ENCODE results near the gene MYO5B.
"Not testable (repeated sequence)": the region's sequence is repeated elsewhere in the genome, so short reads cannot be mapped to it uniquely, and the experiment has no call there.

The MYO5B gene

DNA sequence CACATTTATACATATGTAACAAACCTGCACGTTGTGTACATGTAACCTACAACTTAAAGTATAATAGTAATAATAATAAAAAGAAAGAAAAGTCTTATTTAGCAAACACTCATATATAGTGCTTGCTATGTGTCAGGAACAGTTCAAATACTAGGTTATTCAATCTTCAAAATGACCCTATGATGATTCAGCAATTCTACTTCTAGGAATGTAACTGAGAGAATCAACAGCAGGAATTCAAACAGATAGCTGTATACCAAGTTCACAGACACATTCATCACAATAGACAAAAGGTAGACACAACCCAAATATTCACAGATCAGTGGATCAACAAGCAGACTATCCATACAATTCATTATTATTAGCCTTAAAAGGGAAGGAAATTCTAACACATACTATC, 69.5 kb downstream of the MYO5B start:
- ATAC-seq (replicated peaks) (no peak), DNase-seq (no peak)
- Mint-ChIP-seq H3K36me3 (no peaks in the 10 kb centered on the region), H3K27me3 (peaks cover 36 to 59% of the 10 kb centered on the region in 2 donors), H3K4me1 (peaks cover 3 to 6% of the 10 kb centered on the region in 2 donors), H3K27ac (no peak overlapping the region), H3K4me3 (no peak overlapping the region), H3K9me3 (no peaks in the 10 kb centered on the region)

DNA sequence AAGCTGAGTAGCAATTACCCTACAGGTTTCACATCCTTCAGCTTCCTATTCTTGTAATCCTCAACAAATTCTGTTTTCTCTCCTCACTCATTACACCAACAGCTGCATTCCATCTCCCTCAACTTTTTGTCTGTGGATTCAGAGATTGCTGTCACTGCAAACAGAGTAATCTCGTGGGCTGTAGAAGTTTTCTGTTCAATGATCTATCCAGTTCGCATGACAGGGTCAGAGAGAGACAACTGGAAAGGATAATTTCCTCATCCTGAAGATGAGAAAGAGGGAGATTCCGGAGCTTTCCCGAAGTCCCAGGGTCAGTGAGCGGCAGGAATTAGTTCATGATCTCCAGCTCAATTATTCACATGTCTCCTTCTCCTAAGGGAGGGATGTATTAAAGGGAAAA, 75.7 kb downstream of the MYO5B start:
- Mint-ChIP-seq H3K4me3 (no peak overlapping the region), H3K27me3 (peaks cover 19 to 36% of the 10 kb centered on the region in 2 donors), H3K36me3 (no peaks in the 10 kb centered on the region), H3K4me1 (no peaks in the 10 kb centered on the region), H3K27ac (no peak overlapping the region), H3K9me3 (no peaks in the 10 kb centered on the region)
- ATAC-seq (replicated peaks) (no peak), DNase-seq (no peak)

DNA sequence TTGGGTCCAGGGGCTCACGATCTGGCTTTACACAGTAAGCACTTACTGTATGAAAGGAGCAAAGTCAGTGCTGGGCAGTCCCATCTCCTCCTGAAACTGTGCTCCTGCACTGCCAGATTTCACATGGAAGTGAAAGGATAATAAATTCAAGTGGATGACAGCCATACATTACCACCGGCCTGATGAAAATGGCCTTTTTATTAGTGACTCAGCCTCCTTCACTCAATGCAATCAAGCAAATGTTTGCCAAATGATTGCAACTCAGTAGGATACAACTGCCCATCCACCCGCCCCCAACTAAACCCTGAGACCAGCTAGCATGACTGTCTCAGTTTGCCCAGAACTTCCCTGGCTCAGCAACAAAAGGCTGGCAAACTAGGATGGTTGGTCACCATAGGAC, 77.1 kb downstream of the MYO5B start:
- peaks cover 22 to 39% of the 10 kb centered on the region in 2 donors for H3K27me3 Mint-ChIP-seq
- ATAC-seq (replicated peaks) = no peak
- no peaks in the 10 kb centered on the region for H3K4me1 Mint-ChIP-seq
- no peak overlapping the region for H3K27ac Mint-ChIP-seq
- no peaks in the 10 kb centered on the region for H3K36me3 Mint-ChIP-seq
- no peak for DNase-seq
- no peaks in the 10 kb centered on the region for H3K9me3 Mint-ChIP-seq
- H3K4me3 Mint-ChIP-seq = no peak overlapping the region

DNA sequence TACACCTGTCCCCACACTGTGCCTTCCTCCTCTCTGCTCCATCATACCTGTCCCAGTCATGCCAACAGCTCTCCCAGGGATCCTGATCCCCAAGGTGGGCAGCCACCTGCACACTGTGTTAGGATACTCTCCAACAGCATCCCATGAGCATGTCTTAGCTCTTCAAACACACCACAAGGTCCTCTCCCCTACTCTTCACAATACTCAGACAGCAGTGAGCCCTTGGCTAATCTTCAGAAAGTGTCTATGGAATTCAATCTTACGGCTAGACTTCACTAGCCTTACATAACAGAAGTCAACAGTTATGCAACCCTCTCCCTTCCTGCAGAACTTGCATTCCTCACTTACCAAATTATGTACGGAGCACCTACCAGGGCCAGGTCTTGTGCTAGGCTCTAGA, 79.9 kb downstream of the MYO5B start:
- no peaks in the 10 kb centered on the region for H3K9me3 Mint-ChIP-seq
- no peak for ATAC-seq (replicated peaks)
- H3K36me3 Mint-ChIP-seq = no peaks in the 10 kb centered on the region
- DNase-seq = no peak
- H3K27me3 Mint-ChIP-seq = peaks cover 25 to 50% of the 10 kb centered on the region in 2 donors
- no peak overlapping the region for H3K27ac Mint-ChIP-seq
- no peaks in the 10 kb centered on the region for H3K4me1 Mint-ChIP-seq
- H3K4me3 Mint-ChIP-seq = no peak overlapping the region

DNA sequence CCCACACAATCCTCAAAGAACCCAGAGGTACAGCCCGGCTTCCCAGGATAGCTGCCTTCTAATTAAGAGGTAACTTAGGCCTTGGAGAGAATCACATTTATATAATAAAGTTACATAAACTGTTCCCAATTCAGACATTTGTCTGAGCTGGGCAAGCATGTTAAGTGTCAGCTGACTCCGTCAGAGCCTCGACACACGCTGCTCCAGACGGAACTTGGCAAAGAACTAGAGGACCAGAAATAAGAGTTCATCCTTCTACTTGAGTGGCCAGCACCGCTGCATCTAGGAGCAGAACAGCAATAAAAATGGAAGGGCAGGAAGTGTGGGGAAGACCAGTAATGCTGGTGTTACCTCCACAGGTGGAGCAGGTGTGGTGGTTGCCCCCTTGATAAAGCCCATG, 80.5 kb downstream of the MYO5B start:
- Mint-ChIP-seq H3K9me3 (no peaks in the 10 kb centered on the region), H3K27me3 (peaks cover 30 to 55% of the 10 kb centered on the region in 2 donors), H3K4me1 (no peaks in the 10 kb centered on the region), H3K27ac (no peak overlapping the region), H3K36me3 (no peaks in the 10 kb centered on the region), H3K4me3 (no peak overlapping the region)
- DNase-seq (no peak), ATAC-seq (replicated peaks) (no peak)

DNA sequence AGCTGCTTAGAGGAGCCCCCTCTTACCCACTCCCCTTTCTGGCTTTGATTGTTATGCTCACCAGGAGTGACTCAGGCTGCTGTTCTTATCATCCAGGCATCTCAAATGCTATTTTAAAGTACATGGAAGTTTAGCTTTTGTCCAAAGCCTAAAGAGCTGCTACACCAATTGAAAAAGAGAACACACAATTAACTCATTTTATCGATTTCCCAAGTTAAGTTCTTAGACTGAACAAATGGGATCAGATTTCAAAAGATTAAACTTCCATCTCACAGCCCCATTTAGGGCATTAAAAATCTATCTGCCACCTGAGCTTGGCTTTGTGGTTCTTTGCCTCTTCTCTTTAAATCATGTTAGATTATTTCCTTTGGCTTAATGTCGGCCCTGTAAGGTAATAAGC, 81.2 kb downstream of the MYO5B start:
- H3K4me3 Mint-ChIP-seq = no peak overlapping the region
- ATAC-seq (replicated peaks) (no peak), DNase-seq (no peak)
- H3K36me3 Mint-ChIP-seq = no peaks in the 10 kb centered on the region
- H3K27ac Mint-ChIP-seq = no peak overlapping the region
- peaks cover 30 to 48% of the 10 kb centered on the region in 2 donors for H3K27me3 Mint-ChIP-seq
- no peaks in the 10 kb centered on the region for H3K4me1 Mint-ChIP-seq
- H3K9me3 Mint-ChIP-seq = no peaks in the 10 kb centered on the region

DNA sequence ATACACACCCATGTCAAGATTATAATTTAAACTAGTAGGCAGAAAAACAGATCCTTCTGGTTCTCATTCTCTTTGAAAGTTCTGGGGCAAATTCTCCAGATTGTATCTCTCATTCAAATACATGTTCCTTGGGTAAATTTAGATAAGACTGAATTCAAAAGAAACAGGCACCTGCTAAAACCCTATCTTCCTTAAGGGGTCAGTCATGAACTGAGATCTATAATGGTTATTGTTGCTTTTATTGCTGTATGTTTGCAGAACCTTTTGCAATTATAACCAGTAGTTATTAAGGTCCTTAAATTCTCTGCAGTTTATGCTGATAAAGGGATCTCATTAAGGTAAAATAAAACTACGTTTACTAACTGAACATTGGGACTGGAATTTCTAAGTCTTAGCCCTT, 83.5 kb downstream of the MYO5B start:
- DNase-seq = no peak
- Mint-ChIP-seq H3K4me1 (peaks cover 0 to 2% of the 10 kb centered on the region in 2 donors), H3K36me3 (no peaks in the 10 kb centered on the region), H3K27ac (no peak overlapping the region), H3K27me3 (peaks cover 33 to 44% of the 10 kb centered on the region in 2 donors), H3K9me3 (no peaks in the 10 kb centered on the region), H3K4me3 (no peak overlapping the region)
- ATAC-seq (replicated peaks) = no peak

DNA sequence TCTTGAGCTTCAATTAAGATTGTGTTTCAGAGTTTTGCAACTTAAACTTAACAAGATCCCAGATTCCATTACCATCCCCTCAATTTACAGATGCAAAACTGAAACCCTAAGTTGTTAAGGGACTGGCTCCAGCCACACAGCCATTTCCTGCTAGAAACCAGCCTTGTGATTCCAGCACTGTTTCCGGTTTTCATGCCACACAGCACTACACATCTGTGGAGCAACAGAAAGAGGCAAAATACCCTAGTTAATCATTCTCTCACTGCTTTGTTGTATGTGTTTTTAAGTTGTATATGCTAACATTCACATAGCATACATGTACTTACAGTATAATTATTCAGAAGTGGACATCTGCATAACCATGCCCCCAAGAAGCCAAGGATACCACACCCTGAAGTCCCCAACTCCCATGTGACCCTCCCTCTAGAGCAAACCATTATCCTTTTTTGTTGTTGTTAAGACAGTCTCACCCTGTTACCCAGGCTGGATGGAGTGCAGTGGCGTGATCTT, 87.4 kb downstream of the MYO5B start:
- H3K27me3 Mint-ChIP-seq = peaks cover 22 to 32% of the 10 kb centered on the region in 2 donors
- DNase-seq (no peak), ATAC-seq (replicated peaks) (no peak)
- H3K27ac Mint-ChIP-seq = no peak overlapping the region
- no peaks in the 10 kb centered on the region for H3K9me3 Mint-ChIP-seq
- peaks cover 0 to 2% of the 10 kb centered on the region in 2 donors for H3K4me1 Mint-ChIP-seq
- H3K4me3 Mint-ChIP-seq = no peak overlapping the region
- H3K36me3 Mint-ChIP-seq = no peaks in the 10 kb centered on the region

DNA sequence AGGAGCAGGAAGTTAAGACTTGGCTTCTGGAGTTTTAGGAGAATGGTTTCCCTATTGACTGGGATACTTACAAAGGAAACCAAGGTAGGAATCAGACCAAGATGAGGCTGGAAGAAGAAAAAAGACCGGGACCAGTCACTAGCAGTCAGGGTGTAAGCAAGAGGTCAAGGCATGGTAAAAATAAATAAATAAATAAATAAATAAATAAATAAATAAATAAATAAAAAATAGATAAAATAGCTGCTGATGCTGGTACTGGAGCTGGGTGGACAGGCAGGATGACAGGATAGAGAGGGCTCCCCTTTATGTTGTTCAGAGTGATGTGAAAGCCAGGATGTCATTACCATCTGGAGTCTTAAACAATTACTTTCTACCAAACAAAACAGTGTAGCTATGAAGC, 89.9 kb downstream of the MYO5B start:
- Mint-ChIP-seq H3K27ac (no peak overlapping the region), H3K4me1 (peaks cover 0 to 4% of the 10 kb centered on the region in 2 donors), H3K4me3 (no peak overlapping the region), H3K36me3 (no peaks in the 10 kb centered on the region), H3K9me3 (no peaks in the 10 kb centered on the region), H3K27me3 (peaks cover 21 to 30% of the 10 kb centered on the region in 2 donors)
- ATAC-seq (replicated peaks) (no peak), DNase-seq (no peak)

DNA sequence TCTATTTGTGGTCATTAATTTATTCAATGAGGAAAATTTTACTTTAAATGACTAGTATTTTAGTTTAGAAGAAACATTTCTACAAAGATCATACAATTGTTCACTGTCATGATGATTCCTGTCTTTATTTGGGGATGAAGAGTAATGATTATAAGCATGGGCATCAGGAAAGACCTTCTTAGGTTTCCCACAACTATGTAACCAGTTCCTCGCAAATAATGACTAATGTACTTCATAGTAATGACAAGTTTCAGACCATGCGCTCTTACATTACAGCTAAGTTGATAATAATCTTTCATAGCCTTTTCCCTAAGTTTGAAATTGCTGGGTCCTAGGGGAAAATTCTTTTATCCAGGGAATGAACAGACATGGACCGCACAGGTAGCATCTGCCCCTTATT, 90.5 kb downstream of the MYO5B start:
- peaks cover 17 to 29% of the 10 kb centered on the region in 2 donors for H3K27me3 Mint-ChIP-seq
- H3K27ac Mint-ChIP-seq = no peak overlapping the region
- H3K9me3 Mint-ChIP-seq = no peaks in the 10 kb centered on the region
- no peak for ATAC-seq (replicated peaks)
- peaks cover 0 to 4% of the 10 kb centered on the region in 2 donors for H3K4me1 Mint-ChIP-seq
- H3K4me3 Mint-ChIP-seq = no peak overlapping the region
- DNase-seq = no peak
- H3K36me3 Mint-ChIP-seq = no peaks in the 10 kb centered on the region

DNA sequence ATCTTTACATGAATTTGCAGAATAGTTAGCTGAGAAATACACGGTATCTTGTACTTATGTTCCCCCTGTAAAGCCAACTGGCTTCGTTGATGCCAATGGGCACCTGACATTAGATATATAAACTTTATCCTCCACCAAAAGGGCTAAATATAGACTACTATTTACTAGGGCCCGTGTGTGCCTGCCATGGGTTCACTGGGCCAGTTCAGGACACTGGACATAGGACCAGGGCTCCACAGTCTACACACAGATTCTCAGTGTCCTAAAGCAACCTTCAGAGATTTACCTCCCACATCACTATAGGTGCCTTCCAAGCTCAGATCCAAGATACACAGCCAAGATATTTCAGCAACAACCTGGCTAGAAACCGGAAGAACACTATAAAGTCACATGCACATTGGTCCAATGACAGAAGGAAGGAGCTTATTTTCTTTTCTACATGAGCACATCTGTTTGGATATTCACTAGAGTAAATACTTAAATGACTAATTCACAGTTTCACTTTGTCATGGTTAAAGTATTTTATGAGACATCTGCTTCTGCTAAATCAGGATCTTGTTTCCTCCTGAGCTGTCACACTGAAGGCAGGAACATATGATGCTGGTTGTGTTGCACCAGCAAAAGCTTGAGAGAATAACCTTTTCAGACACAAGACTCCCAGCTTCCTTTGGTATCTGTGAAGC, 95.1 kb downstream of the MYO5B start:
- peaks cover 0 to 2% of the 10 kb centered on the region in 2 donors for H3K4me1 Mint-ChIP-seq
- peak; percentile 23 to 62 for ATAC-seq (replicated peaks)
- peaks cover 25 to 40% of the 10 kb centered on the region in 2 donors for H3K27me3 Mint-ChIP-seq
- DNase-seq = no peak
- H3K4me3 Mint-ChIP-seq = no peak overlapping the region
- no peak overlapping the region for H3K27ac Mint-ChIP-seq
- no peaks in the 10 kb centered on the region for H3K9me3 Mint-ChIP-seq
- no peaks in the 10 kb centered on the region for H3K36me3 Mint-ChIP-seq

DNA sequence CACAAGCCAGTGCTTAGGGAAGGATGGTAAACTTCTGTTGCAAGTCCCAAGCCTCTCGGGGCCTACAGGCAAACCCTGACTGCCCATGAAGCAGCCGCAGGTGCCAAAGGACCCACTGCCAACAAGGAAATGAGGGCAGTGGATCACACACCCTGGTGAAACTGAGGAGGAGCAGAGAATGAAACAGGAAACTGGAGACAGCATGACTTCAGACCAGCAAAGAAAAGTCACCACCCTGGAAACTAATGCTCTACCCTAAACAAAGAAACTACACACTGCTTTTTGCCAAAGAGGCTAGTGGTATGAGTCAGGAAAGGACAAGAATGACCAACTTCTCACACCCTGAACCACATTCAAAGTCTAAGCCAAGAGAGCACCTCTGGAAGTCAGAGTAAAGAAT, 97.2 kb downstream of the MYO5B start:
- H3K36me3 Mint-ChIP-seq = no peaks in the 10 kb centered on the region
- peaks cover 27 to 41% of the 10 kb centered on the region in 2 donors for H3K27me3 Mint-ChIP-seq
- H3K9me3 Mint-ChIP-seq = no peaks in the 10 kb centered on the region
- no peak overlapping the region for H3K4me3 Mint-ChIP-seq
- H3K4me1 Mint-ChIP-seq = peaks cover 0 to 2% of the 10 kb centered on the region in 2 donors
- ATAC-seq (replicated peaks) (peak in 1 of 2 donors; percentile 22), DNase-seq (no peak)
- no peak overlapping the region for H3K27ac Mint-ChIP-seq

DNA sequence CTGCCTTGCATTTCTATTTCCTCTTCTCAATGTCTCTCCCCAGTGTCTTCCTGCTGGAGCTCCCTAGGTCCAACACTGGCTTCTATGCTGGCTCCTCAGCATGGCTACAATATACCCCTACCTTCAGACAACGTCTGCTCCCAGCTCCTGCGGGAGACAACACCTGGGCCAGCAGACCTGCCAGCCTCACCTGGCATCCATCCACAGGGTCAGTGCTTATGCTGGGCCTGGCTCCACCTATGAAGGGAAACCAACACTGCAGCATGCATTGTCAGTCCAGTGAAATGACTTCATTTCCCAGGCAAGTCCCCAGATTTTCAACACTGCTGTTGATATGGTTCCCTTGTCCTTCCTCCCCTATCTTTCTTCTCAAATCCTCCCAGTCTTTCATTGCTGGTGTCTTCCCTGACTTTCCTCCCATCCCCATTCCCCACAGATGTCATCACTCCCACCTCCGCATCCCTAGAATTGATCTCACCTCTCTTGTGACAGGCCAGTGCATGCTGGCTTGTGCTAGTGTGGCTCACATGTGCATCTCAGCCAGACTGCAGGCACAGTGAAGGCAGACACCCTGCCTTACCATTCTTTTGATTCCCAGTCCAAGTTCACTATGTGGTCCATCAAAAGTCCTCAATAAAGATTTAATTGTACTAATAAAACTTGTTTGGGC, 98.0 kb downstream of the MYO5B start:
- Mint-ChIP-seq H3K4me1 (peaks cover 0 to 2% of the 10 kb centered on the region in 2 donors), H3K27ac (no peak overlapping the region), H3K4me3 (no peak overlapping the region), H3K9me3 (no peaks in the 10 kb centered on the region), H3K36me3 (no peaks in the 10 kb centered on the region), H3K27me3 (peaks cover 25 to 38% of the 10 kb centered on the region in 2 donors)
- ATAC-seq (replicated peaks) (no peak), DNase-seq (no peak)

DNA sequence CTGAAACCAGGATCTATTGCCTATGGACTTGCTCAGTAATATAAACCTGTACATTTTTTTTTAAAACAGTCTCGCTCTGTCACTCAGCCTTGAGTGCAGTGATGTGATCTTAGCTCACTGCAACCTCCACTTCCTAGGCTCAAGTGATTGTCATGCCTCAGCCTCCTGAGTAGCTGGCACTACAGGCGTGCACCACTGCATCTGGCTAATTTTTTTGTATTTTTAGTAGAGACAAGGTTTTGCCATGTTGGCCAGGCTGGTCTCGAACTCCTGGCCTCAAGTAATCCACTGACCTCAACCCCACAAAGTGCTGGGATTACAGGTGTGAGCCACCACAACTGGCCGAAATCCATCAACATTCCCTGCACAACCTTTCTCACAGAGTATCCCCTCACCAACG, 100.2 kb downstream of the MYO5B start:
- H3K27ac Mint-ChIP-seq; H3K4me3 Mint-ChIP-seq; H3K36me3 Mint-ChIP-seq; H3K4me1 Mint-ChIP-seq; DNase-seq; H3K9me3 Mint-ChIP-seq; ATAC-seq (replicated peaks): not testable (repeated sequence)
- peaks cover 21 to 41% of the 10 kb centered on the region in 2 donors for H3K27me3 Mint-ChIP-seq

DNA sequence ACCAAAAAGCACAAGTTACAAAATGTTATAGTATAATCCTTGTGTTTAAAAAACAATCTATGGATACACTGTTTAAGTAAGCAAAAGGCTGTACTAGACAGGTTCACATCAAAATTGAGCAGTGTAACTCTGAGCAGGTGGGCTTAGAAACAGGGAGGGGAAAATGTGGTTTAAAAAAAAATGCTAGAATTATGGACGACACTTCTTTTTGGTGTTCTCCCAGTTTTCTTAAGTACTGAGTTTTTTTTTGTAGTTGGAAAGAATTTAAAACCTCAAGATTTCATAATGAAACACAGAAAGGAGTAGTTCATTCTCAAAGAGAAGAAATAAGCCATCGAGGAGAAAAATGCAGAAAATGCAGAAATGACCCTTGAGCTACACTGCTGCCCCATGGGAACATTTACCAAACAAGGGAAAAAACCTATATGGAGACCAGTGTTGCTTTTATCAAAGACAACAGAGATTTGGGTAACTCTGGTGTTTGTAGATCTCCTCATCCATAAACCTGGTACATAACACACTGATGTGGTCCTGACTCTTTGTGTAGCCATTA, 100.7 kb downstream of the MYO5B start:
- Mint-ChIP-seq H3K27me3 (peaks cover 21 to 41% of the 10 kb centered on the region in 2 donors), H3K27ac (no peak overlapping the region), H3K36me3 (no peaks in the 10 kb centered on the region), H3K4me3 (no peak overlapping the region), H3K4me1 (no peaks in the 10 kb centered on the region), H3K9me3 (no peaks in the 10 kb centered on the region)
- ATAC-seq (replicated peaks) (no peak), DNase-seq (no peak)

Measured in stimulated activated naive B cell treated with anti-CD40 and anti-IgM and Interleukin-4, amounts not matched to agents 10 μg/mL and 1 μg/mL and 100 μg/mL, for 72 hours (primary cell).